Suprapubic skin (tissue), 4 donors: ENCODE data around the gene FAM111A. TPM values are rescaled to one million over a fixed set of nuclear protein-coding genes. Genes with fewer than 3 reads are reported as not detected.

ENCODE experiments used
- DNase-seq, 2 donors: peaks; one replicate each; pipeline ENCODE4 v3.0.0-alpha.2; 2019; ENCODE audit warnings: low spot score in 2 of 2
- H3K27ac ChIP-seq: fragments of 200-600 bp; sonication (generic); one replicate; pipeline ENCODE4 v1.5.1; 2019
- H3K27me3 ChIP-seq: fragments of 200-600 bp; sonication (generic); one replicate; pipeline ENCODE4 v1.5.1; 2019
- H3K36me3 ChIP-seq: fragments of 200-600 bp; sonication (generic); one replicate; pipeline ENCODE4 v1.5.1; 2019
- H3K4me1 ChIP-seq: fragments of 200-600 bp; sonication (generic); one replicate; pipeline ENCODE4 v1.5.1; 2019
- H3K4me3 ChIP-seq: fragments of 200-600 bp; sonication (generic); one replicate; pipeline ENCODE4 v1.5.1; 2019; ENCODE audit warnings: mild to moderate bottlenecking
- H3K9me3 ChIP-seq: fragments of 200-600 bp; sonication (generic); one replicate; pipeline ENCODE4 v1.5.1; 2019
- CTCF ChIP-seq, 2 donors: fragments of 200-600 bp in 1 of 2; fragments of 450-650 bp in 1 of 2; sonication (generic) in 1 of 2; IDR thresholded peaks; one replicate each; pipeline ENCODE4 v1.5.1; 2016 to 2019; ENCODE audit warnings: antibody characterized with exemption in 2 of 2, mild to moderate bottlenecking in 1 of 2, moderate library complexity in 1 of 2
- EP300 ChIP-seq: sonication (generic); formaldehyde crosslinking; IDR thresholded peaks from one replicate; pipeline ENCODE4 v1.6.1; 2017; ENCODE audit warnings: antibody characterized with exemption
- POLR2A ChIP-seq, 2 donors: fragments of 450-650 bp; IDR thresholded peaks; one replicate each; pipeline ENCODE4 v1.6.1; 2017; ENCODE audit warnings: antibody characterized with exemption in 2 of 2, mild to moderate bottlenecking in 2 of 2, moderate library complexity in 2 of 2
- POLR2AphosphoS5 ChIP-seq, 3 donors: sonication (generic); formaldehyde crosslinking; IDR thresholded peaks; one replicate each; pipeline ENCODE4 v1.6.1; 2017; ENCODE audit warnings: antibody characterized with exemption in 3 of 3
- WGBS: methylation state at CpG from one replicate; pipeline ENCODE4 v1.1.5; 2018; 5-methylcytosine and 5-hydroxymethylcytosine counted together
- total RNA-seq, 4 donors: library from RNA; depleted of rRNA; stranded (reverse); fragments of >200 nt; gene quantifications; one replicate each; pipeline ENCODE4 v1.1.0, GENCODE V29; 2016

The FAM111A gene
- total RNA-seq, 4 donors from 2014 or later = 12.5 to 55.7 (median 21.6) TPM

- H3K36me3 ChIP-seq = peaks cover 7% of the 10 kb centered on the region
- TF ChIP-seq POLR2A (IDR thresholded peaks at IDR 0.05) = no peak
- TF ChIP-seq CTCF (IDR thresholded peaks at IDR 0.05) = peak in 1 of 2 donors; percentile 28
- H3K27ac ChIP-seq = no peak overlapping the region
- DNase-seq = no peak
- 98% methylated on average over 4 of the region's 4 CpGs for WGBS
- no peaks in the 10 kb centered on the region for H3K9me3 ChIP-seq
- no peaks in the 10 kb centered on the region for H3K27me3 ChIP-seq
- H3K4me1 ChIP-seq = peaks cover 26% of the 10 kb centered on the region
- no peak overlapping the region for H3K4me3 ChIP-seq
These were observed 39.9 kb downstream of the FAM111A start for GRCh38 chr11:59182457-59183151.

- H3K27me3 ChIP-seq = no peaks in the 10 kb centered on the region
- H3K9me3 ChIP-seq = no peaks in the 10 kb centered on the region
- H3K4me1 ChIP-seq = peaks cover 32% of the 10 kb centered on the region
- H3K27ac ChIP-seq = no peak overlapping the region
- no peak for TF ChIP-seq CTCF (IDR thresholded peaks at IDR 0.05)
- no peak for TF ChIP-seq EP300
- TF ChIP-seq POLR2AphosphoS5 (IDR thresholded peaks at IDR 0.05) = no peak
- TF ChIP-seq POLR2A (IDR thresholded peaks at IDR 0.05) = no peak
- H3K36me3 ChIP-seq = peaks cover 7% of the 10 kb centered on the region
- DNase-seq = no peak
- H3K4me3 ChIP-seq = no peak overlapping the region
- 71% methylated on average over 1 of the region's 1 CpG for WGBS
These were observed 41.1 kb downstream of the FAM111A start for GRCh38 chr11:59183771-59184170.

GRCh38 chr11:59184691-59185339 is 42.2 kb downstream of the FAM111A start:
- no peak for DNase-seq
- H3K36me3 ChIP-seq = peaks cover 7% of the 10 kb centered on the region
- TF ChIP-seq CTCF (IDR thresholded peaks at IDR 0.05) (no peak), POLR2AphosphoS5 (IDR thresholded peaks at IDR 0.05) (no peak), EP300 (no peak), POLR2A (IDR thresholded peaks at IDR 0.05) (no peak)
- H3K4me1 ChIP-seq = peaks cover 32% of the 10 kb centered on the region
- WGBS = 76% methylated on average over 9 of the region's 9 CpGs
- no peaks in the 10 kb centered on the region for H3K9me3 ChIP-seq
- no peaks in the 10 kb centered on the region for H3K27me3 ChIP-seq
- no peak overlapping the region for H3K4me3 ChIP-seq
- no peak overlapping the region for H3K27ac ChIP-seq

- Histone ChIP-seq H3K9me3 (no peaks in the 10 kb centered on the region), H3K4me3 (no peak overlapping the region), H3K4me1 (peaks cover 32% of the 10 kb centered on the region), H3K27me3 (no peaks in the 10 kb centered on the region), H3K27ac (no peak overlapping the region), H3K36me3 (peaks cover 7% of the 10 kb centered on the region)
- 70% methylated on average over 5 of the region's 5 CpGs for WGBS
- no peak for DNase-seq
- TF ChIP-seq EP300 (no peak), POLR2A (IDR thresholded peaks at IDR 0.05) (no peak), CTCF (IDR thresholded peaks at IDR 0.05) (no peak), POLR2AphosphoS5 (IDR thresholded peaks at IDR 0.05) (no peak)
These were observed 42.8 kb downstream of the FAM111A start for GRCh38 chr11:59185386-59185945.

- DNase-seq = no peak
- TF ChIP-seq CTCF (IDR thresholded peaks at IDR 0.05) (peak in 1 of 2 donors; percentile 52), EP300 (no peak)
- Histone ChIP-seq H3K27me3 (no peaks in the 10 kb centered on the region), H3K4me1 (peaks cover 32% of the 10 kb centered on the region), H3K4me3 (no peak overlapping the region), H3K36me3 (peaks cover 7% of the 10 kb centered on the region), H3K9me3 (no peaks in the 10 kb centered on the region), H3K27ac (peak overlapping the region; percentile 20)
- 60% methylated on average over 3 of the region's 5 CpGs for WGBS
These were observed 43.5 kb downstream of the FAM111A start for GRCh38 chr11:59186130-59186594.
